Effector memory CD4-positive, alpha-beta T cell (primary cell): ENCODE results near the gene PVALB.
"Not testable (repeated sequence)": the region's sequence is repeated elsewhere in the genome, so short reads cannot be mapped to it uniquely, and the experiment has no call there.

Source experiments
- DNase-seq, 3 donors: peaks; one replicate each; pipeline ENCODE4 v3.0.0-alpha.2; 2020
- H3K27ac ChIP-seq: 2 replicates; pipeline ENCODE4 v1.7.0; 2013; ENCODE audit warnings: mild to moderate bottlenecking, low read length, moderate library complexity; ENCODE audit not compliant: insufficient read depth, poor library complexity, severe bottlenecking
- H3K27me3 ChIP-seq: replicated peaks from 2 replicates; pipeline ENCODE4 v1.7.0; 2013; ENCODE audit warnings: mild to moderate bottlenecking, low read length; ENCODE audit not compliant: insufficient read depth, control insufficient read depth, poor library complexity, severe bottlenecking
- H3K36me3 ChIP-seq: 2 replicates; pipeline ENCODE4 v1.7.0; 2013; ENCODE audit warnings: mild to moderate bottlenecking, low read length, moderate library complexity; ENCODE audit not compliant: control insufficient read depth, insufficient read depth
- H3K4me1 ChIP-seq: 2 replicates; pipeline ENCODE4 v1.7.0; 2013; ENCODE audit warnings: low read length, mild to moderate bottlenecking; ENCODE audit not compliant: control insufficient read depth, insufficient read depth, poor library complexity, severe bottlenecking
- H3K4me3 ChIP-seq: 2 replicates; pipeline ENCODE4 v1.7.0; 2013; ENCODE audit warnings: low read length, low read depth, mild to moderate bottlenecking; ENCODE audit not compliant: insufficient read depth, poor library complexity, severe bottlenecking
- H3K9me3 ChIP-seq: 2 replicates; pipeline ENCODE4 v1.7.0; 2013; ENCODE audit warnings: mild to moderate bottlenecking, low read length, moderate library complexity; ENCODE audit not compliant: control insufficient read depth

PVALB gene

GRCh38 chr22:36760786-36761185 lies 56.0 kb downstream of the PVALB start:
- Histone ChIP-seq H3K27me3 (no peaks in the 10 kb centered on the region), H3K4me3 (no peak overlapping the region), H3K36me3 (no peaks in the 10 kb centered on the region), H3K27ac (no peak overlapping the region), H3K9me3 (no peaks in the 10 kb centered on the region), H3K4me1 (no peaks in the 10 kb centered on the region)
- no peak for DNase-seq

DNA sequence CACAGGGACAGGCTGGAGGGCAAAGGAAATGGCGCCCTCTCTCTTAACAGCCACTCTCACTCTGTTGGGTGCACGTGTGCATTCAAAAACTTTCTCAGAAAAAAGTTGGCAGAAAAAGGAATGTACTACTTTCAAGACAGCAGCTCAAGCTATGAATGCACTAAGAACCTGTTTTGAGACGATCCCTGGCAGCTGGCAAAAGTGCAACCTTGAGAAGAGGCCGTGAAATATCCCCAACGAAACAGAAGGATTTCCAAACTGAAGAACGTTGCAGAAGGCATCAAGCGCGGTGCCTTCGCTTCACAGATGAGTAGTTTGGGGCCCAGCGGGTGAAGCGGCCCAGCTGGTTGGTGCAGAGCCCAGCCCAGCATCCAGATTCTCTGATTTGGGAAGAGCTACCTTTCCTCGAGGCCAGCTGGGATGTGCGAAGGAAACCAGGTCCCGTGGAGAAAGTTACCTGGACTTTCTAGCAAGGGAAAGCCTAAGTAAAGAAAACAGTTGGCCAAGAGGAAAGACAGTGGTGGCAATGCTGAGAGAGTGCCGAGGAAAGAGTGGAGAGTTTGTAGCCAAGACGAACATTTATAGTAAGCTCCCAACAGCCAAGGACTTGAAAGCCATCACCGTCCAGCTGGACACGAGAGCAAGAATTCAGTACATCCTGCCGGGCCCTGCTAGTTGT lies 57.2 kb downstream of the PVALB start:
- no peak overlapping the region for H3K27ac ChIP-seq

DNA sequence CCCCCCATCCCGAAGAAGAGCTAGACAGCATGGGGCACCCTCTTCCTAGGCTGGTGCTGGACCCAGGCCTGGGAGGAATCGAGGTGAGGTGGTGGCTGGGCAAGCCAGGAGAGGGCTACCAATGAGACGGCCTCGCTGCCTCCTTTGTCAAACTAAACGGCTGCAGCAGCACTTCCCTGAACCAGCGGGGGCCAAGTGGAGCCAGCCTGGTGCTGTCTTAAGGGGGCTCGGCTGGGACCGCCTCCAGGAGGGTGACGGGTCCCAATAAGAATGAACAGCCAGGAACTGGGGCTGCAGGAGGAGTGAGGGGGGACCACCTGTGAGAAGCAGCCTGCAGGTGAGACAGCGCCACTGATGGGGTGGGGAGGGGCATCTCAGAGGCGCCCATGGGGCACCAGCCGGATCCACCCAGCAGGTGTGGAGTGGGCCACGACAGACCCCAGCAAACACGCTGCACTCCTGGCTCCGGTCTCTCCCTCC lies 58.0 kb downstream of the PVALB start:
- Histone ChIP-seq H3K27ac (no peak overlapping the region), H3K27me3 (no peaks in the 10 kb centered on the region), H3K4me3 (no peak overlapping the region), H3K4me1 (no peaks in the 10 kb centered on the region), H3K9me3 (no peaks in the 10 kb centered on the region), H3K36me3 (no peaks in the 10 kb centered on the region)
- DNase-seq = no peak

More for the DNA sequence above, 57.2 kb downstream of the PVALB start:
- Histone ChIP-seq H3K4me1 (no peaks in the 10 kb centered on the region), H3K27me3 (no peaks in the 10 kb centered on the region), H3K4me3 (no peak overlapping the region), H3K36me3 (no peaks in the 10 kb centered on the region), H3K9me3 (no peaks in the 10 kb centered on the region)
- DNase-seq = no peak

GRCh38 chr22:36757668-36758211 lies 59.1 kb downstream of the PVALB start:
- DNase-seq = peak; percentile 38 to 60 (median 50)
- H3K27ac ChIP-seq = no peak overlapping the region

DNA sequence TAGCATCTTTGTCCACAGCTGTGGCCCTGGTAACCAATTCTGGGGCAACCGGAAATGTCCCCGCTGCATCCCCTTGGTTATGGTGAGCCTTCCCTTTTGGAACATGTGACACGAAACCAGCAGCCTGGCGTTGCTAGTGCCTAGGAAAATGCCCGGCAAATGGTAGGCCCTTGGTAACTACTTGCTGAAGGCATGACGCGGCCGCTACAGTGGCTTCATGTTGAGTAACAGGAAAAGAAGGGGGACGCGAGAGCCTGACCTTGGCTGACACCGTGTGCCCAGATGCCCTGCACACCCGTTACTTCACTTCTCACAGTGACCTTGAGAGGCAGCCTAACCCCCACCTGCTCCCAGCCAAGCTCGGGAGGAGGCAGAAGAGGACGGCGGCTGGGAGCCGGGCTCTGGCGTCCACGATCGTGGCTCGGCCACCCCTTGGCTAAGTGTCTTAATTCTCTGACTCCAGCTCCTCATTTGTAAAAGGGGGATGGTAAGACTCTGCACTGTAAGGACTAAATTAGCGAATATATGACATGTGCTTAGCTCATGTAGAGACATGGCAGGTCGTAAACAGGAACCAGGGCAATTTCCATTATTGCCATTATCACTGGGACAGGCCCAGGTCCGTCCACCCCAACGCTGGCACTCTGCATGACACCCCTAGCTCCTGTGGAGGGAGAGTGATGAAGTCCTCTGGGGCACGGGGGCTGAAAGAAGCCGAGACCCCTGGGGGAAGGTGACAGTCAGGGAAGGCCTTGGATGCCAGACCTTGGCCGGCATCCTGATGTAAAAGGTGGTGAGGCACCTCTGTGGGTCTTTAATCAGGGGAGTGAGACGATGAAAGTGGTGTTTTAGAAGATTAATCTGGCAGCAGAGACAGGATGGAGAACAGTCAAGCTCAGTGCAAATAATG lies 59.8 kb downstream of the PVALB start:
- no peak overlapping the region for H3K27ac ChIP-seq
- H3K9me3 ChIP-seq = no peaks in the 10 kb centered on the region
- H3K27me3 ChIP-seq = peaks cover 2% of the 10 kb centered on the region
- no peak for DNase-seq
- no peaks in the 10 kb centered on the region for H3K36me3 ChIP-seq
- H3K4me3 ChIP-seq = no peak overlapping the region
- H3K4me1 ChIP-seq = no peaks in the 10 kb centered on the region

More at GRCh38 chr22:36757668-36758211, 59.1 kb downstream of the PVALB start:
- Histone ChIP-seq H3K4me1 (no peaks in the 10 kb centered on the region), H3K9me3 (no peaks in the 10 kb centered on the region), H3K4me3 (no peak overlapping the region), H3K36me3 (no peaks in the 10 kb centered on the region), H3K27me3 (no peaks in the 10 kb centered on the region)

DNA sequence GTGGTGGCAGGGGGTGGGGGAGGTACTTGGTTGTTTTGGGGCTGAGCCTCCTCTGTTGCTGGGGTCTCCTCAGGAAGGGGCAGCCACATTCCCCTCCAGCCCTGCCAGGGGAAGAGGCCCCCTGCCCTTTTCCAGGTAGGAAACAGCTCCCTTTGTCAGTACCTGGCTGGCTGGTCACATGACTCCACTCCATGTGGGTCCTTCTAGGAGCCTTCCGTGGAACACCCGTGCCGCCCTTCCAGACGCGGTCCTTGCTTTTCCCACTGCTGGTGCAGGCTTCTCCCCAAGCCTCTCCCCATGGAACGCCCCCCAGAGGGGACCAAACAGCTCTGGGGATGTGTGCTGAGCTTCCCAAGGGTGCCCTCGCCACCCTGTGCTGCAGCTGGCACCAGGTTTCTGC lies 60.8 kb downstream of the PVALB start:
- Histone ChIP-seq H3K4me1 (no peaks in the 10 kb centered on the region), H3K36me3 (no peaks in the 10 kb centered on the region), H3K4me3 (no peak overlapping the region), H3K27ac (no peak overlapping the region), H3K9me3 (no peaks in the 10 kb centered on the region), H3K27me3 (peaks cover 2% of the 10 kb centered on the region)
- no peak for DNase-seq

DNA sequence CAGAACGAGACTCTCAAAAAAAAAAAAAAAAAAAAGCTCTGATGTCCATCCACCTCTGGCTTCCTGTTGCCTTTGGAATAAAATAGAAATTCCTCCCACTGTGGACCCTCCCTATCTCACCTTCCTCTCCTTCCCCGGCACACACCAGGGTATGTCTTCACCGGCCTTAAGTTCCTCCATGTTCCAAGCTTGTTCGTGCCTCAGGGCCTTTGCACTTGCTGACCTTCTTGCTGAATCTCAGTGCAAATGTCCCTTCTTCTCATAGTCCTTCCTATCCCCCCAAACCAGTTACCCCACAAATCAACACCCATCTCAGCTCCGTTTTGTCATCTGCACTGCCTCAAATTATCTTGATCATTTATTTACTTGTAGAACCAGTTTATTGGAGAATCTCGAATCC lies 61.5 kb downstream of the PVALB start:
- no peak overlapping the region for H3K4me3 ChIP-seq
- peaks cover 2% of the 10 kb centered on the region for H3K27me3 ChIP-seq
- no peaks in the 10 kb centered on the region for H3K9me3 ChIP-seq
- H3K4me1 ChIP-seq = no peaks in the 10 kb centered on the region
- no peaks in the 10 kb centered on the region for H3K36me3 ChIP-seq
- no peak overlapping the region for H3K27ac ChIP-seq
- no peak for DNase-seq

- H3K4me1 ChIP-seq, H3K9me3 ChIP-seq, DNase-seq, H3K27me3 ChIP-seq, H3K4me3 ChIP-seq, H3K36me3 ChIP-seq, H3K27ac ChIP-seq: not testable (repeated sequence)
These were observed 62.0 kb downstream of the PVALB start for GRCh38 chr22:36754881-36755280.

DNA sequence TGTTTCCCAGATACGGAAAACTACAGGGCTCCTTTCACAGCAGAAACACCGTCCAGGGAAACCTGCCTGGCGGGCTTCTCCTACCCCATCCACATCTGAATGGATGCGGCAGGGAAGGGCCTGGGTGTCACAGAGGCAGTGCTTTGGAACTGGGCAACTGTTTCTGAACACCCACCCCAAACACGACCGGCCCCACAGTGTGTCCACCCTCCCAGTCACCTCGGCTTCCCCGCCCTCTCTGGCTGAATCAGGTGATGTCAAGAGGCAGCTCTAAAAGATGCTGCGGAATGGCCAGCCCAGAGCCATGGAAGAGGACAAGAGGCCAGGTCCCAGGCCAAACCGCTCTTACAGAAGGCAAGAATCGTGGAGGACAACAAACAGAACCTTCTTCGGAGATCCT lies 62.9 kb downstream of the PVALB start:
- DNase-seq = no peak
- H3K36me3 ChIP-seq = no peaks in the 10 kb centered on the region

More for the DNA sequence above, 62.9 kb downstream of the PVALB start:
- H3K27ac ChIP-seq = no peak overlapping the region
- H3K27me3 ChIP-seq = peaks cover 2% of the 10 kb centered on the region
- no peaks in the 10 kb centered on the region for H3K4me1 ChIP-seq
- no peaks in the 10 kb centered on the region for H3K9me3 ChIP-seq
- H3K4me3 ChIP-seq = no peak overlapping the region
